Neural progenitor cell (in vitro differentiated cells): Measurements from ENCODE around the gene HOXD3. TPM values are rescaled to one million over a fixed set of nuclear protein-coding genes. Genes with fewer than 3 reads are reported as not detected.

Experiments
- DNase-seq: peaks from one replicate; pipeline ENCODE4 v3.0.0-alpha.2; 2016; ENCODE audit warnings: low spot score
- H2AFZ ChIP-seq: fragments of 200-600 bp; sonication (generic); replicated peaks from 2 replicates; pipeline ENCODE4 v1.6.1; 2016; ENCODE audit warnings: antibody characterized with exemption
- H3F3A ChIP-seq: fragments of 200-600 bp; sonication (generic); 2 replicates; pipeline ENCODE4 v1.6.1; 2016; ENCODE audit warnings: antibody characterized with exemption, low read depth
- H3K27ac ChIP-seq: fragments of 200-600 bp; sonication (generic); 2 replicates; pipeline ENCODE4 v1.5.1; 2016; ENCODE audit warnings: mild to moderate bottlenecking
- H3K27me3 ChIP-seq: fragments of 200-600 bp; sonication (generic); 2 replicates; pipeline ENCODE4 v1.6.1; 2016; ENCODE audit warnings: mild to moderate bottlenecking, moderate library complexity
- H3K36me3 ChIP-seq: fragments of 200-600 bp; sonication (generic); 2 replicates; pipeline ENCODE4 v1.5.1; 2016
- H3K4me1 ChIP-seq: fragments of 200-600 bp; sonication (generic); 2 replicates; pipeline ENCODE4 v1.6.1; 2016; ENCODE audit warnings: mixed run types
- H3K4me2 ChIP-seq: fragments of 200-600 bp; sonication (generic); 2 replicates; pipeline ENCODE4 v1.6.1; 2016
- H3K4me3 ChIP-seq: fragments of 200-600 bp; sonication (generic); 2 replicates; pipeline ENCODE4 v1.5.1; 2016
- H3K79me2 ChIP-seq: fragments of 200-600 bp; sonication (generic); 2 replicates; pipeline ENCODE4 v1.6.1; 2016; ENCODE audit warnings: low read depth
- H3K9ac ChIP-seq: fragments of 200-600 bp; sonication (generic); 2 replicates; pipeline ENCODE4 v1.6.1; 2016
- H3K9me3 ChIP-seq: fragments of 200-600 bp; sonication (generic); 2 replicates; pipeline ENCODE4 v1.5.1; 2016; ENCODE audit warnings: low read depth
- H4K20me1 ChIP-seq: fragments of 200-600 bp; sonication (generic); 2 replicates; pipeline ENCODE4 v1.6.1; 2016; ENCODE audit warnings: low read depth
- H3K27ac Mint-ChIP-seq: 3 replicates; pipeline ENCODE4 v1.8.0; 2021; ENCODE audit warnings: mixed read lengths
- H3K27me3 Mint-ChIP-seq: 2 replicates; pipeline ENCODE4 v1.8.0; 2022; ENCODE audit warnings: low read depth, mild to moderate bottlenecking, inconsistent platforms, moderate library complexity, mixed read lengths; ENCODE audit not compliant: insufficient read depth
- H3K36me3 Mint-ChIP-seq: 3 replicates; pipeline ENCODE4 v1.8.0; 2021; ENCODE audit warnings: mixed read lengths
- H3K4me1 Mint-ChIP-seq: 3 replicates; pipeline ENCODE4 v1.8.0; 2021; ENCODE audit warnings: mixed read lengths
- H3K4me3 Mint-ChIP-seq: 3 replicates; pipeline ENCODE4 v1.8.0; 2021; ENCODE audit warnings: mild to moderate bottlenecking, moderate library complexity, mixed read lengths
- H3K9me3 Mint-ChIP-seq: 3 replicates; pipeline ENCODE4 v1.8.0; 2020; ENCODE audit warnings: mixed read lengths
- EZH2 ChIP-seq: fragments of 200-600 bp; sonication (generic); IDR thresholded peaks from 2 replicates; pipeline ENCODE4 v1.6.1; 2017; ENCODE audit warnings: antibody characterized with exemption, mild to moderate bottlenecking, moderate library complexity
- EZH2phosphoT487 ChIP-seq: fragments of 200-600 bp; sonication (generic); IDR thresholded peaks from 2 replicates; pipeline ENCODE4 v1.6.1; 2017; ENCODE audit warnings: antibody characterized with exemption
- total RNA-seq: library from RNA; depleted of rRNA; stranded (reverse); fragments of >200 nt; gene quantifications from 2 replicates; pipeline ENCODE4 v1.2.3, GENCODE V29; 2015; ENCODE audit warnings: low replicate concordance
- TF ChIP-seq, protein P1 (sequence below): fragments of 200-600 bp; sonication (generic); IDR thresholded peaks from 2 replicates; pipeline ENCODE4 v1.5.1; 2017; ENCODE audit warnings: antibody characterized with exemption, mild to moderate bottlenecking

HOXD3 gene
- total RNA-seq, 1 donor from 2014 or later, result not detected

DNA sequence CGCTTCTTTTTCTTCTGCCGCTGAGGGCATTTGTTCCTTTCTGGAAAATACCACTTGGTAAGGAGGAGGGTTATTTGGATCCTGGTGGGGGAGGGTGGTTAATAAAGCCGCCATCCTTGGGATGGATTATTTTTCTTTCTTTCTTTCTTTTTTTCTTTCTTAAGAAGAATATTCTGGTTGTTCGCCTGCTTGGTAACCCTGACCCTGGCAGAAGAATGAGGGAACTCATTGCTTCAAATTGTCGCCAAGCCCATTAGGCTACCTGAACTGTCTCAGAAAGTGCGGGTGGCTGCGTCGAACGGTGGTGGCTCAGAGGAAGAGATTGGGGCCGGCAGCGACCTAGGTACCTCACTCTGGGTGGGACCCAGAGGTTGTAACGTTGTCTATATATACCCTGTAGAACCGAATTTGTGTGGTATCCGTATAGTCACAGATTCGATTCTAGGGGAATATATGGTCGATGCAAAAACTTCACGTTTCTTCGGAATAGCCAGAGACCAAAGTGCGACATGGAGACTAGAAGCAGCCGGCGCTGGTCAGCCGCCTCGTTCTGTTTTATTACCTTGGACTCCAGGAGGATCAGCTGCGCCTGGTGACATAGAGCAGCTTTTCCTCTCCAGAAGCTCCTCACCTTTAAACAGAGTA lies 7.0 kb upstream of the HOXD3 start:
- Mint-ChIP-seq H3K4me3 (no peak overlapping the region), H3K4me1 (no peaks in the 10 kb centered on the region), H3K27me3 (peaks cover 98% of the 10 kb centered on the region), H3K27ac (no peak overlapping the region), H3K36me3 (no peaks in the 10 kb centered on the region), H3K9me3 (peaks cover 5% of the 10 kb centered on the region)
- peaks cover 87% of the 10 kb centered on the region for H4K20me1 ChIP-seq
- peak; percentile 97 for TF ChIP-seq EZH2
- peak; percentile 95 for TF ChIP-seq EZH2phosphoT487
- TF ChIP-seq, protein P1, sequence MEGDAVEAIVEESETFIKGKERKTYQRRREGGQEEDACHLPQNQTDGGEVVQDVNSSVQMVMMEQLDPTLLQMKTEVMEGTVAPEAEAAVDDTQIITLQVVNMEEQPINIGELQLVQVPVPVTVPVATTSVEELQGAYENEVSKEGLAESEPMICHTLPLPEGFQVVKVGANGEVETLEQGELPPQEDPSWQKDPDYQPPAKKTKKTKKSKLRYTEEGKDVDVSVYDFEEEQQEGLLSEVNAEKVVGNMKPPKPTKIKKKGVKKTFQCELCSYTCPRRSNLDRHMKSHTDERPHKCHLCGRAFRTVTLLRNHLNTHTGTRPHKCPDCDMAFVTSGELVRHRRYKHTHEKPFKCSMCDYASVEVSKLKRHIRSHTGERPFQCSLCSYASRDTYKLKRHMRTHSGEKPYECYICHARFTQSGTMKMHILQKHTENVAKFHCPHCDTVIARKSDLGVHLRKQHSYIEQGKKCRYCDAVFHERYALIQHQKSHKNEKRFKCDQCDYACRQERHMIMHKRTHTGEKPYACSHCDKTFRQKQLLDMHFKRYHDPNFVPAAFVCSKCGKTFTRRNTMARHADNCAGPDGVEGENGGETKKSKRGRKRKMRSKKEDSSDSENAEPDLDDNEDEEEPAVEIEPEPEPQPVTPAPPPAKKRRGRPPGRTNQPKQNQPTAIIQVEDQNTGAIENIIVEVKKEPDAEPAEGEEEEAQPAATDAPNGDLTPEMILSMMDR, result no peak
- no peaks in the 10 kb centered on the region for H3K79me2 ChIP-seq
- H3K27ac ChIP-seq, result no peak overlapping the region
- no peak overlapping the region for H2AFZ ChIP-seq
- no peak overlapping the region for H3K4me3 ChIP-seq
- no peaks in the 10 kb centered on the region for H3K36me3 ChIP-seq
- DNase-seq, result no peak
- H3K9me3 ChIP-seq, result no peaks in the 10 kb centered on the region
- no peak overlapping the region for H3K4me2 ChIP-seq
- H3K27me3 ChIP-seq, result peaks cover 100% of the 10 kb centered on the region
- no peaks in the 10 kb centered on the region for H3K4me1 ChIP-seq
- no peak overlapping the region for H3K9ac ChIP-seq
- H3F3A ChIP-seq, result no peaks in the 10 kb centered on the region

GRCh38 chr2:176150584-176151441 lies 6.3 kb upstream of the HOXD3 start:
- Mint-ChIP-seq H3K36me3 (no peaks in the 10 kb centered on the region), H3K9me3 (peaks cover 5% of the 10 kb centered on the region), H3K27me3 (peaks cover 98% of the 10 kb centered on the region), H3K27ac (no peak overlapping the region), H3K4me1 (no peaks in the 10 kb centered on the region), H3K4me3 (no peak overlapping the region)
- Histone ChIP-seq H4K20me1 (peaks cover 93% of the 10 kb centered on the region), H3K4me1 (no peaks in the 10 kb centered on the region), H3K9ac (no peak overlapping the region), H3K27ac (no peak overlapping the region), H3K4me3 (no peak overlapping the region), H3F3A (no peaks in the 10 kb centered on the region), H3K27me3 (peaks cover 100% of the 10 kb centered on the region), H3K4me2 (no peak overlapping the region), H3K79me2 (no peaks in the 10 kb centered on the region), H3K9me3 (no peaks in the 10 kb centered on the region), H3K36me3 (no peaks in the 10 kb centered on the region), H2AFZ (no peak overlapping the region)
- no peak for DNase-seq
- no peak for TF ChIP-seq EZH2phosphoT487
- TF ChIP-seq EZH2, result no peak
- TF ChIP-seq, protein P1, result no peak

GRCh38 chr2:176151442-176152287 lies 5.4 kb upstream of the HOXD3 start, which contains the start of gene HOXD4:
Gene HOXD4 (plus strand): TSS chr2:176151550. CDS start chr2:176151634, 84 bp downstream.
- TF ChIP-seq, protein P1, result no peak
- peak; percentile 99 for TF ChIP-seq EZH2
- TF ChIP-seq EZH2phosphoT487, result peak; percentile 93
- Histone ChIP-seq H3K36me3 (no peaks in the 10 kb centered on the region), H3K4me1 (no peaks in the 10 kb centered on the region), H3F3A (no peaks in the 10 kb centered on the region), H3K9me3 (no peaks in the 10 kb centered on the region), H3K79me2 (no peaks in the 10 kb centered on the region), H4K20me1 (peaks cover 96% of the 10 kb centered on the region), H3K27me3 (peaks cover 100% of the 10 kb centered on the region), H3K27ac (no peak within 1 kb of the TSS), H3K4me3 (no peak within 1 kb of the TSS), H3K4me2 (peak within 1 kb of the TSS; percentile 11), H2AFZ (no peak within 1 kb of the TSS), H3K9ac (no peak within 1 kb of the TSS)
- Mint-ChIP-seq H3K4me1 (no peaks in the 10 kb centered on the region), H3K27me3 (peaks cover 98% of the 10 kb centered on the region), H3K27ac (no peak within 1 kb of the TSS), H3K36me3 (no peaks in the 10 kb centered on the region), H3K9me3 (peaks cover 6% of the 10 kb centered on the region), H3K4me3 (no peak within 1 kb of the TSS)
- peak; percentile 27 for DNase-seq
